ENCODE measurements around the gene TACC2. TPM values are rescaled to one million over a fixed set of nuclear protein-coding genes. Genes with fewer than 3 reads are reported as not detected.

The TACC2 gene
- total RNA-seq, 2 experiments from 2014 or later: not detected

DNA sequence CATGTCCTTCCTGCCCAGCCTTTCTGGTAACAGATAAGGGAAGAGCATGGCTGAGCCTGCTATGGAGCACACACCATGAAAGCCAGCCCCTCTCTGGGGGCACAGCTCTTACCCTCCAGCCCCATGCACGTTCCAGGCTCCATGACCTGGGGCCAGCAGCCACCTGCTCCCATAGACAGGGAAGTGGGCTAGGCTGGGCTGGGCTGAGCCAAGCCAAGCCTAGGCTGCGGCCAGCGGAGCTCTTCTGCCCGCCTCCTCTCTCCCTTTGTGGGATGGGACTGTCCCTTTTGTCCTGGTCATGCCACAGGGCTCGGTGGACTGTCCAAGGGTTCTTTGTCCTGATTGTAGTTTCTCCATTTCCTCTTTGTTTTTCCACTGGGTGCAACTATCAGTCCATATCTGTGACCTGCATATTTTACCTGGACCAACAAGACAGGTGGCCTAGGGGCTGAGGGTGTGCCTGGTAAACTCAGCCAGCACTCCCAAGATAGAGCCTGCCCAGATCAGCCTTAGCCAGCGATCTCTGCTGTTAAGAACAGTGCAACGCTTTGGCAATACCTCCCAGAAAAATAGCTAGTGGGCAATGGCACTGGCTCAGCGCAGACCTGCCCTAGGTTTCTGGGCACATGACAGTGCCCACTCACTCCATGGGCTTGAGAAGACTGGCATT, 184.9 kb downstream of the TACC2 start:
- Mint-ChIP-seq H3K4me1 (ENCODE audit: low read depth) (no peaks in the 10 kb centered on the region), H3K27ac (no peak overlapping the region), H3K9me3 (no peaks in the 10 kb centered on the region), H3K36me3 (ENCODE audit: low read depth) (no peaks in the 10 kb centered on the region), H3K27me3 (peaks cover 17% of the 10 kb centered on the region), H3K4me3 (no peak overlapping the region)
- DNase-seq (no peak), ATAC-seq (ENCODE audit: poor library complexity) (no peak)
- intact Hi-C loops (cut with DNase I, micrococcal nuclease): no loop called here
- H3K36me3 ChIP-seq (ENCODE audit: insufficient read depth, low read length): no peaks in the 10 kb centered on the region
- no peak for TF ChIP-seq CTCF (IDR thresholded peaks at IDR 0.05)
- H3K9me3 ChIP-seq (ENCODE audit: control insufficient read depth in 1 of 2, insufficient read depth in 1 of 2, low read length in 2 of 2): peaks cover 0 to 12% of the 10 kb centered on the region in 2 experiments
- H3K27ac ChIP-seq (ENCODE audit: low read depth in 1 of 2, low read length in 2 of 2): no peak overlapping the region
- H3K27me3 ChIP-seq (ENCODE audit: control insufficient read depth in 1 of 2, insufficient read depth in 2 of 2, low read length in 2 of 2): peaks cover 0 to 14% of the 10 kb centered on the region in 2 experiments
- H3K4me1 ChIP-seq (ENCODE audit: insufficient read depth, low read length): no peaks in the 10 kb centered on the region
- no peak overlapping the region for H3K4me3 ChIP-seq (ENCODE audit: low read length)
- CTCF ChIA-PET: no interaction called here
- POLR2A ChIA-PET: no interaction called here

DNA sequence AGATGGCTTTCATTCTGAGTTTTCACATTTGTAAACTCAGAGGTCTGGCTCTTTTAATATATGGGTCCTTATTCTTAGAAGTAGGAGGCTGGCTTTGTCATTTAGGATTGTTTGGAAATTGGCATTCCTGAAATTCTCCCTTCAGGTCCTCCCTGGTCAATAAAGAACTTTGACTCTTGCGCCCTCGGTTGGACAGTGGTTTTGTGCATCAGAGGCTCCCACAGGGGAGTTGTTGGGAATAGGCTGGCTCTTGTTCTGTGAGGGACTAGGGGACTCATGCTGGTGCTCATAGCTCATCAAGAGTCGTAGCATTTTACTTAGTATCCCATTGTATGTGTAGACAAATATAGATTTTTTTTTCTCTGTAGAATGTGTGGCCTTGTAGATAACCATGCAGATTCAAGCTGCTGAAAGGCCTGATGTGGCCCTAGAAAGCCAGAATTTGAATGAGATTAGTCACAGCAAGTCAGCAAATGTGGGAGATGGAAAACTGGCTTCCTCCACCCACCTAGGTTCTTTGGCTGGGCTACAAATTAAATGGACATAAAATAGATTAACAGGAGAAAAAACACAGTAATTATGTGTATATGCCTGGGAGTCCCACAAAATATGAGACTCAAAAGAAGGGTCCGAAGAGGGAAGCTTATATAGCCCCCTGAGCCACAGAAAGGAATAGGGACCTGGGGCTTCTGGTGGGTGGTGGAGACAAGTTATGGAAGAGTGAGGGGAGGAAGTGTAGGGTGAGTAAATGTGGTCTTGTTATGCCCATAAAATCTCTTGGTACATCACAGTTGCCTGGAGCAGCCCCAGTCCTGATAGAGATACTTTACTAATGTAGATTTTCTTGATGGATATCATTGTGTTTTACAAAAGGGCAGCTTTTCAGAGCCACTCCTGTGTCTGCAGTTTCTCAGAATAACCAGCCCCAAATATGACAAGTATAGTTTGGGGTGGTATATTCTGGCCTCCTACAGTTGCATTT, 187.6 kb downstream of the TACC2 start:
- ATAC-seq (ENCODE audit: poor library complexity): no peak
- H3K4me1 Mint-ChIP-seq (ENCODE audit: low read depth): no peaks in the 10 kb centered on the region
- H3K4me3 Mint-ChIP-seq: no peak overlapping the region
- intact Hi-C loops (cut with DNase I, micrococcal nuclease): no loop called here
- CTCF ChIA-PET: no interaction called here
- Histone ChIP-seq H3K9me3 (ENCODE audit: control insufficient read depth in 1 of 2, insufficient read depth in 1 of 2, low read length in 2 of 2) (peaks cover 0 to 7% of the 10 kb centered on the region in 2 experiments), H3K4me1 (ENCODE audit: insufficient read depth, low read length) (no peaks in the 10 kb centered on the region), H3K4me3 (ENCODE audit: low read length) (no peak overlapping the region), H3K27ac (ENCODE audit: low read depth in 1 of 2, low read length in 2 of 2) (no peak overlapping the region), H3K27me3 (ENCODE audit: control insufficient read depth in 1 of 2, insufficient read depth in 2 of 2, low read length in 2 of 2) (peaks cover 0 to 14% of the 10 kb centered on the region in 2 experiments), H3K36me3 (ENCODE audit: insufficient read depth, low read length) (no peaks in the 10 kb centered on the region)
- no peaks in the 10 kb centered on the region for H3K36me3 Mint-ChIP-seq (ENCODE audit: low read depth)
- no peak for TF ChIP-seq CTCF (IDR thresholded peaks at IDR 0.05)
- H3K27ac Mint-ChIP-seq: no peak overlapping the region
- no peak for DNase-seq
- no peaks in the 10 kb centered on the region for H3K9me3 Mint-ChIP-seq
- peaks cover 15% of the 10 kb centered on the region for H3K27me3 Mint-ChIP-seq
- POLR2A ChIA-PET: no interaction called here

- Histone ChIP-seq H3K36me3 (ENCODE audit: insufficient read depth, low read length) (no peaks in the 10 kb centered on the region), H3K27me3 (ENCODE audit: control insufficient read depth in 1 of 2, insufficient read depth in 2 of 2, low read length in 2 of 2) (peaks cover 0 to 6% of the 10 kb centered on the region in 2 experiments), H3K4me1 (ENCODE audit: insufficient read depth, low read length) (no peaks in the 10 kb centered on the region), H3K9me3 (ENCODE audit: control insufficient read depth in 1 of 2, insufficient read depth in 1 of 2, low read length in 2 of 2) (peaks cover 0 to 3% of the 10 kb centered on the region in 2 experiments), H3K27ac (ENCODE audit: low read depth in 1 of 2, low read length in 2 of 2) (no peak overlapping the region), H3K4me3 (ENCODE audit: low read length) (no peak overlapping the region)
- ATAC-seq (ENCODE audit: poor library complexity) (no peak), DNase-seq (no peak)
- TF ChIP-seq CTCF (IDR thresholded peaks at IDR 0.05): no peak
- Mint-ChIP-seq H3K4me3 (no peak overlapping the region), H3K27me3 (peaks cover 9% of the 10 kb centered on the region), H3K9me3 (no peaks in the 10 kb centered on the region), H3K27ac (no peak overlapping the region), H3K36me3 (ENCODE audit: low read depth) (no peaks in the 10 kb centered on the region), H3K4me1 (ENCODE audit: low read depth) (no peaks in the 10 kb centered on the region)
- ChIA-PET CTCF (no interaction called here), POLR2A (no interaction called here)
- intact Hi-C loops (cut with DNase I, micrococcal nuclease): no loop called here
These were observed 189.7 kb downstream of the TACC2 start for GRCh38 chr10:122178655-122179054.
